CD14-positive monocyte (primary cell): ENCODE results near the gene CACNA1D. TPM values are rescaled to one million over a fixed set of nuclear protein-coding genes. Genes with fewer than 3 reads are reported as not detected.

Source experiments
- DNase-seq, 3 donors: peaks; one replicate each; pipeline ENCODE4 v3.0.0-alpha.2; 2011 to 2022
- H2AFZ ChIP-seq: 2 replicates; pipeline ENCODE4 v1.6.0; 2012; ENCODE audit warnings: mild to moderate bottlenecking, low read depth, low read length, inconsistent platforms; ENCODE audit not compliant: insufficient read depth, poor library complexity, severe bottlenecking
- H3K27ac ChIP-seq, 2 donors: 1 replicate in 1 of 2; 2 replicates in 1 of 2; pipeline ENCODE4 v1.5.1; 2012 to 2013; ENCODE audit warnings: low read length in 2 of 2, control low read depth in 1 of 2, inconsistent platforms in 1 of 2, low read depth in 1 of 2, mild to moderate bottlenecking in 1 of 2
- H3K27me3 ChIP-seq, 2 donors: one replicate each; pipeline versions ENCODE4 v1.6.0 to v1.6.1; 2011 to 2013; ENCODE audit warnings: low read length in 2 of 2; ENCODE audit not compliant: control insufficient read depth in 2 of 2, insufficient read depth in 2 of 2
- H3K36me3 ChIP-seq, 2 donors: replicated peaks in 1 of 2; 1 replicate in 1 of 2; 2 replicates in 1 of 2; pipeline versions ENCODE4 v1.5.1 to v1.6.1; 2012 to 2013; ENCODE audit warnings: low read length in 2 of 2, control low read depth in 1 of 2, inconsistent platforms in 1 of 2, mild to moderate bottlenecking in 1 of 2; ENCODE audit not compliant: insufficient read depth in 2 of 2, control insufficient read depth in 1 of 2
- H3K4me1 ChIP-seq, 2 donors: 1 replicate in 1 of 2; 2 replicates in 1 of 2; pipeline versions ENCODE4 v1.5.1 to v1.6.1; 2012 to 2013; ENCODE audit warnings: low read length in 2 of 2, control low read depth in 1 of 2, inconsistent platforms in 1 of 2, mild to moderate bottlenecking in 1 of 2, moderate library complexity in 1 of 2; ENCODE audit not compliant: insufficient read depth in 2 of 2, control insufficient read depth in 1 of 2
- H3K4me2 ChIP-seq: replicated peaks from 2 replicates; pipeline ENCODE3; 2012; ENCODE audit warnings: low read length, moderate library complexity, mild to moderate bottlenecking; ENCODE audit not compliant: poor library complexity, severe bottlenecking; ENCODE audit errors: extremely low read depth
- H3K4me3 ChIP-seq, 3 experiments: fragments of 200-600 bp in 1 of 3; sonication (generic) in 1 of 3; replicated peaks in 1 of 3; 1 replicate in 2 of 3; 2 replicates in 1 of 3; pipeline ENCODE4 v1.5.1; 2011 to 2013; ENCODE audit warnings: low read length in 3 of 3, mild to moderate bottlenecking in 3 of 3, control low read depth in 2 of 3, low read depth in 2 of 3, inconsistent platforms in 1 of 3, moderate library complexity in 1 of 3
- H3K79me2 ChIP-seq: 2 replicates; pipeline ENCODE4 v1.6.0; 2012; ENCODE audit warnings: mild to moderate bottlenecking, control low read depth, inconsistent platforms, low read length, moderate library complexity; ENCODE audit not compliant: insufficient read depth
- H3K9ac ChIP-seq: 2 replicates; pipeline ENCODE4 v1.6.0; 2017; ENCODE audit warnings: low read length, mild to moderate bottlenecking; ENCODE audit not compliant: insufficient read depth, poor library complexity, severe bottlenecking
- H3K9me3 ChIP-seq, 2 donors: replicated peaks in 1 of 2; 1 replicate in 1 of 2; 2 replicates in 1 of 2; pipeline versions ENCODE4 v1.5.1 to v1.6.1; 2012 to 2013; ENCODE audit warnings: low read length in 2 of 2, control low read depth in 1 of 2; ENCODE audit not compliant: control insufficient read depth in 1 of 2, insufficient read depth in 1 of 2
- H4K20me1 ChIP-seq: 2 replicates; pipeline ENCODE4 v1.6.0; 2012; ENCODE audit warnings: mild to moderate bottlenecking, low read length, control low read depth, moderate library complexity; ENCODE audit not compliant: insufficient read depth
- H3K27ac Mint-ChIP-seq, 7 donors: one replicate each; pipeline ENCODE4 v1.8.0; 2020; ENCODE audit warnings: mild to moderate bottlenecking in 7 of 7, mixed read lengths in 7 of 7, moderate library complexity in 6 of 7, inconsistent platforms in 2 of 7
- H3K27me3 Mint-ChIP-seq, 3 donors: one replicate each; pipeline ENCODE4 v1.8.0; 2021 to 2022; ENCODE audit warnings: low read depth in 3 of 3, mild to moderate bottlenecking in 3 of 3, mixed read lengths in 3 of 3, moderate library complexity in 3 of 3, inconsistent platforms in 1 of 3
- H3K36me3 Mint-ChIP-seq, 2 donors: one replicate each; pipeline ENCODE4 v1.8.0; 2020; ENCODE audit warnings: mixed read lengths in 2 of 2, inconsistent platforms in 1 of 2, mild to moderate bottlenecking in 1 of 2
- H3K4me1 Mint-ChIP-seq: one replicate; pipeline ENCODE4 v1.8.0; 2020; ENCODE audit warnings: mild to moderate bottlenecking, mixed read lengths
- H3K4me3 Mint-ChIP-seq, 2 donors: one replicate each; pipeline ENCODE4 v1.8.0; 2020; ENCODE audit warnings: mild to moderate bottlenecking in 2 of 2, mixed read lengths in 2 of 2, moderate library complexity in 1 of 2
- H3K9me3 Mint-ChIP-seq, 7 donors: one replicate each; pipeline ENCODE4 v1.8.0; 2020 to 2022; ENCODE audit warnings: mixed read lengths in 7 of 7, mild to moderate bottlenecking in 6 of 7, moderate library complexity in 6 of 7, inconsistent platforms in 2 of 7
- WGBS: methylation state at CpG from one replicate; pipeline ENCODE4 v1.1.5; 2013; ENCODE audit warnings: missing lambda C conversion rate; ENCODE audit not compliant: insufficient coverage; 5-methylcytosine and 5-hydroxymethylcytosine counted together
- intact Hi-C, 2 donors: fragments of 100-400 bp; cut with micrococcal nuclease; formaldehyde crosslinking; loops; one replicate each; pipeline versions ENCODE4 v1.15.0 to v1.15.1; 2023
- polyA plus RNA-seq, 3 donors: library from polyadenylated mRNA; depleted of rRNA in 1 of 3; unstranded in 2 of 3; stranded (reverse) in 1 of 3; fragments of 300-500 nt in 2 of 3; fragments of >200 nt in 1 of 3; fragmentation: Illumina TruSeq in 2 of 3; gene quantifications; 1 replicate in 2 of 3; 2 replicates in 1 of 3; pipeline ENCODE4 v1.2.3, GENCODE V29; 2012 to 2021
- TF ChIP-seq, protein P1 (sequence below): fragments of 200-600 bp; IDR thresholded peaks from one replicate; pipeline ENCODE4 v1.8.0; 2022; ENCODE audit warnings: antibody characterized with exemption, mild to moderate bottlenecking

CACNA1D gene
- polyA plus RNA-seq, 3 donors, result 0.29 to 1.2 (median 0.98) TPM

DNA sequence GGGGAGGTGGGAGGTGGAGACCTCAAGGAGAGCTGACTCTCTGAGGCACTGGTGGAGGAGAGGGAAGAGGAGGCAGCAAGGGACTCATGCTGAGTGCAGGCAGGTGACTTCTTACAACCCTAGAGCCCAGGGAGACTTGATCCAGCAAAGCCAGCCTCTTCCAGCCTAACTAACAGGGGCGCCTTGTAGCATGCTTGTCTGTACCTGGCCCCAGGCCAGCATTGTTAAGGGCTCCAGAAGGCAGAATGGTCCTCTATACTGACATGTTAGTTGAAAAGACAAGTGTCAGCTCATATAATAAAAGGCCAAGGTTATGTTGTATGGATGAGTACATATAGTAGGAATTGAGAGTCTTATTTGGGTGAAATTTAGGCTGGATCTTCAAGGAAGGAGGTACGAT lies 286.4 kb downstream of the CACNA1D start:
- Histone ChIP-seq H3K9ac (no peak overlapping the region), H3K4me3 (no peak overlapping the region), H3K36me3 (no peaks in the 10 kb centered on the region), H3K4me2 (no peak overlapping the region), H3K27ac (no peak overlapping the region), H3K27me3 (no peaks in the 10 kb centered on the region), H2AFZ (no peak overlapping the region), H4K20me1 (no peaks in the 10 kb centered on the region), H3K9me3 (no peaks in the 10 kb centered on the region), H3K79me2 (no peaks in the 10 kb centered on the region), H3K4me1 (no peaks in the 10 kb centered on the region)
- TF ChIP-seq, protein P1, sequence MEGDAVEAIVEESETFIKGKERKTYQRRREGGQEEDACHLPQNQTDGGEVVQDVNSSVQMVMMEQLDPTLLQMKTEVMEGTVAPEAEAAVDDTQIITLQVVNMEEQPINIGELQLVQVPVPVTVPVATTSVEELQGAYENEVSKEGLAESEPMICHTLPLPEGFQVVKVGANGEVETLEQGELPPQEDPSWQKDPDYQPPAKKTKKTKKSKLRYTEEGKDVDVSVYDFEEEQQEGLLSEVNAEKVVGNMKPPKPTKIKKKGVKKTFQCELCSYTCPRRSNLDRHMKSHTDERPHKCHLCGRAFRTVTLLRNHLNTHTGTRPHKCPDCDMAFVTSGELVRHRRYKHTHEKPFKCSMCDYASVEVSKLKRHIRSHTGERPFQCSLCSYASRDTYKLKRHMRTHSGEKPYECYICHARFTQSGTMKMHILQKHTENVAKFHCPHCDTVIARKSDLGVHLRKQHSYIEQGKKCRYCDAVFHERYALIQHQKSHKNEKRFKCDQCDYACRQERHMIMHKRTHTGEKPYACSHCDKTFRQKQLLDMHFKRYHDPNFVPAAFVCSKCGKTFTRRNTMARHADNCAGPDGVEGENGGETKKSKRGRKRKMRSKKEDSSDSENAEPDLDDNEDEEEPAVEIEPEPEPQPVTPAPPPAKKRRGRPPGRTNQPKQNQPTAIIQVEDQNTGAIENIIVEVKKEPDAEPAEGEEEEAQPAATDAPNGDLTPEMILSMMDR, result no peak
- intact Hi-C loops, result no loop called here
- no peak overlapping the region for H3K4me3 Mint-ChIP-seq
- peaks cover 5 to 8% (median 5%) of the 10 kb centered on the region in 3 donors for H3K27me3 Mint-ChIP-seq
- no peaks in the 10 kb centered on the region for H3K36me3 Mint-ChIP-seq
- 92% methylated on average over 1 of the region's 2 CpGs for WGBS
- H3K4me1 Mint-ChIP-seq, result no peaks in the 10 kb centered on the region
- DNase-seq, result no peak
- peaks cover 0 to 2% (median 0%) of the 10 kb centered on the region in 7 donors for H3K9me3 Mint-ChIP-seq
- H3K27ac Mint-ChIP-seq, result peak overlapping the region in 2 of 7 donors; percentile 0 to 11

GRCh38 chr3:53787016-53787415 lies 292.6 kb downstream of the CACNA1D start:
- WGBS, result 70% methylated on average over 7 of the region's 9 CpGs
- H3K36me3 Mint-ChIP-seq, result no peaks in the 10 kb centered on the region
- H3K4me1 Mint-ChIP-seq, result no peaks in the 10 kb centered on the region
- no peak for DNase-seq
- no peaks in the 10 kb centered on the region for H3K4me1 ChIP-seq
- H3K4me3 Mint-ChIP-seq, result no peak overlapping the region
- no peak overlapping the region for H3K4me3 ChIP-seq
- TF ChIP-seq, protein P1, result no peak
- no peaks in the 10 kb centered on the region for H3K9me3 ChIP-seq
- no peak overlapping the region for H3K9ac ChIP-seq
- H3K79me2 ChIP-seq, result no peaks in the 10 kb centered on the region
- H3K4me2 ChIP-seq, result no peak overlapping the region
- H3K9me3 Mint-ChIP-seq, result no peaks in the 10 kb centered on the region
- no peak overlapping the region for H3K27ac Mint-ChIP-seq
- peaks cover 3 to 17% (median 10%) of the 10 kb centered on the region in 3 donors for H3K27me3 Mint-ChIP-seq
- H3K36me3 ChIP-seq, result no peaks in the 10 kb centered on the region
- no peak overlapping the region for H3K27ac ChIP-seq
- intact Hi-C loops, result no loop called here
- no peaks in the 10 kb centered on the region for H3K27me3 ChIP-seq
- no peak overlapping the region for H2AFZ ChIP-seq
- H4K20me1 ChIP-seq, result no peaks in the 10 kb centered on the region
